Thyroid gland (tissue), 4 donors: Measurements from ENCODE around the gene NUBPL.

Experiments
- CTCF ChIP-seq, 6 experiments: fragments of 200-600 bp in 3 of 6; fragments of 450-650 bp in 3 of 6; sonication (generic) in 3 of 6; IDR thresholded peaks; one replicate each; pipeline ENCODE4 v1.5.1; 2016 to 2019; ENCODE audit warnings: antibody characterized with exemption in 6 of 6, mild to moderate bottlenecking in 2 of 6, inconsistent platforms in 1 of 6, moderate library complexity in 1 of 6
- POLR2A ChIP-seq, 2 donors: fragments of 450-650 bp; IDR thresholded peaks; one replicate each; pipeline ENCODE4 v1.6.1; 2017; ENCODE audit warnings: antibody characterized with exemption in 2 of 2, mild to moderate bottlenecking in 2 of 2, moderate library complexity in 1 of 2

- no peak for TF ChIP-seq CTCF (IDR thresholded peaks at IDR 0.05)
- TF ChIP-seq POLR2A (IDR thresholded peaks at IDR 0.05) = no peak
Observed at GRCh38 chr14:31660728-31661127, 99.5 kb downstream of the NUBPL start.
